HG03025 (cell line): ENCODE data around the gene ARPC3.
"Not testable (repeated sequence)": the region's sequence is repeated elsewhere in the genome, so short reads cannot be mapped to it uniquely, and the experiment has no call there.

Experiments used
- ATAC-seq: cut with Tn5 transposase; IDR thresholded peaks from one replicate; pipeline ENCODE4 v1.9.1; 2021; ENCODE audit warnings: mild to moderate bottlenecking, moderate library complexity; ENCODE audit not compliant: unreplicated experiment, low FRiP score

Gene ARPC3

DNA sequence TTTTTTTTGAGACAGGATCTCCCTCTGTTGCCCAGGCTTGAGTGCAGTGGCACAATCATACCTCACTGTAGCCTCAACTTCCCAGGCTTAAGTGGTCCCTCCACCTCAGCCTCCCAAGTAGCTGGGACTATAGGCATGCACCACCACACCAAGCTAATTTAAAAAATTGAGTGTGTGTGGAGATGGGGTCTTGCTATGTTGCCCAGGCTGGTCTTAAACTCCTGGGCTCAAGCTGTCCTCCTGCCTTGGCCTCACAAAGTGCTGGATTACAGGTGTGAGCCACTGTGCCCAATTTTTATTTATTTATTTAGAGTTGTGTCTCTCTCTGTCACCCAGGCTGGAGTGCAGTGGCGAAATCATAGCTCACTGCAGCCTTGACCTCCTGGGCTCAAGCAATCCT lies 29.5 kb downstream of the ARPC3 start:
- ATAC-seq, result not testable (repeated sequence)

DNA sequence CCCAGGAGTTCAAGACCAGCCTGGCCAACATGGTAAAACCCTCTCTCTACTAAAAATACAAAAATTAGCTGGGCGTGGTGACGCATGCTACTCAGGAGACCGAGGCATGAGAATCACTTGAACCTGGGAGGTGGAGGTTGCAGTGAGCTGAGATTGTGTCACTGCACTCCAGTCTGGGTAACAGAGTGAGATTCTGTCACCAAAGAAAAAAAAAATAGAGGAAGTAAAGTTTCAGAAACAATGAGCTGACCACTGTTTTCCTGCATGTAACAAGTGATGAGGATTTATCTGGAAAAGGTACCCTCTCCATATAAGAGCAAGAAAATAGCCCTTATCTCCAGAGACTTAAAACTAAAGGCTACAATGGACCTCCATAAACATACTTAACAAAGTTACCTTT lies 33.0 kb downstream of the ARPC3 start:
- not testable (repeated sequence) for ATAC-seq

DNA sequence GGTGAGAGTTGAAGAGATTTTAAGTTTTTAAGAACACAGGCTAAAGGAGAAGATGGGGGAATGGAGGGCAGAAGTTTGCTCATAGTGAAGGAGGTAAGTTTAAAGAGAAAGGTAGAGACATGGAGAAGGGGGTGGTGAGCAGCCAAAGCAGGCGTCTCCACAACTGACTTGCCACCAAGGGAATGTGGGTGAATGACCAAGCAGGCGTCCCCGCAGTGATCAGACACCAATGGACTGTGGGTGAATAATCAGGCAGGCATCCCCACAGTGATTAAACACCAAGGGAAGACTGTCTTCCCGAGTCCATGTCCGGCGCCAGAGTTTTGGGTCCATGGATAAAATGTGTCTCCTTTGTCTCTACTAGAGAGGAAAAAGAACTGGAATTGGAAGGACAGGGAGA lies 40.1 kb downstream of the ARPC3 start:
- ATAC-seq, result not testable (repeated sequence)

DNA sequence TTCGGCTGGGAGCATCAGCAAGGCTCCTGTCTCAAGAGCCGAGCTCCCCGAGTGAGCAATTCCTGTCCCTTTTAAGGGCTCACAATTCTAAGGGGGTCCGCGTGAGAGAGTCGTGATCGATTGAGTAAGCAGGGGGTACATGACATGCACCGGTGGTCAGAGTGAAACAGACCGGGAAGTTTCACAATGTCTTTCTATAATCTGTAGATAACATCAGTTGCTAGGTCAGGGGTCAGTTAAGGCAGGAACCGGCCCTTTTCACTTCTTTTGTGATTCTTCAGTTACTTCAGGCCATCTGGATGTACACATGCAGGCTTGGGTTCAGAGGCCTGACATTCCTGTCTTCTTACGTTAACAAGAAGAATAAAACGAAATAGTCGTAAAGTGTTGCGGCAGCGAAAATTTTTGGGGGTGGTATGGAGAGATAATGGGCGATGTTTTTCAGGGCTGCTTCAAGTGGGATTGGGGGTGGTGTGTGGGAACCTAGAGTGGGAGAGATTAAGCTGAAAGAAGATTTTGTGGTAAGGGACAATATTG lies 44.9 kb downstream of the ARPC3 start:
- ATAC-seq, result not testable (repeated sequence)

DNA sequence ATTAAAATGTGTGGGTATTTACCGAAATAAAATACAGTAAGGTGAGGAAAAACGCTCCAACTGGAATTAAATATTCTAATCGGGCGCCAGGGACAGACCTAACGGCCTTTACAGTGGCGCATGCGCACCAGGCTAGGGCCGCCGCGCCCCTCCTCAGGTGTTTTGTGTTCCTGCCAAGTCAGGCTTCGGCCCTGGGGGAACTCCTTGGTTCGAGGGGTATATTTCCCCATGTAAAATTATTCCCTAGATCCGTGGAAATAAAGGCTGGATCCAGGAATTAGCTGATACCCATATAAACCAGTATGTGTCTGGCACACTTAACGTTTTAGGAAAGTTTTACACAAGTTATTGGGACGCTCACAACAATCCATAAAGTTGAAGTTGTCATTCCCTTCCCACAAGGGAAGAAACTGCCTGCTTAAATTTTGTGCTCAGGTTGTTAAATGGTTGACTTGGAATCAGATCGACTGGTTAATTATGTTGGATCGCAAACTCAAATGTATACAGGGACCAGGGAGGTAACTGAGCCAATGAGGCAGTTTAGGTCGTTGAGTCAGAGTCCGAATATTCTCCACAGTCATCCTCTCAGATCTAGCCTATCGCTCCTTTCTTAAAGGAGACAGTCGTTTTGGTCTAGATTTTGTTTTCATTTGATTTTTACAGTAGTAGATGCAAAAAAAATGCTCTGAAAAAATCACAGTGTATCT lies 46.0 kb downstream of the ARPC3 start:
- no peak for ATAC-seq

DNA sequence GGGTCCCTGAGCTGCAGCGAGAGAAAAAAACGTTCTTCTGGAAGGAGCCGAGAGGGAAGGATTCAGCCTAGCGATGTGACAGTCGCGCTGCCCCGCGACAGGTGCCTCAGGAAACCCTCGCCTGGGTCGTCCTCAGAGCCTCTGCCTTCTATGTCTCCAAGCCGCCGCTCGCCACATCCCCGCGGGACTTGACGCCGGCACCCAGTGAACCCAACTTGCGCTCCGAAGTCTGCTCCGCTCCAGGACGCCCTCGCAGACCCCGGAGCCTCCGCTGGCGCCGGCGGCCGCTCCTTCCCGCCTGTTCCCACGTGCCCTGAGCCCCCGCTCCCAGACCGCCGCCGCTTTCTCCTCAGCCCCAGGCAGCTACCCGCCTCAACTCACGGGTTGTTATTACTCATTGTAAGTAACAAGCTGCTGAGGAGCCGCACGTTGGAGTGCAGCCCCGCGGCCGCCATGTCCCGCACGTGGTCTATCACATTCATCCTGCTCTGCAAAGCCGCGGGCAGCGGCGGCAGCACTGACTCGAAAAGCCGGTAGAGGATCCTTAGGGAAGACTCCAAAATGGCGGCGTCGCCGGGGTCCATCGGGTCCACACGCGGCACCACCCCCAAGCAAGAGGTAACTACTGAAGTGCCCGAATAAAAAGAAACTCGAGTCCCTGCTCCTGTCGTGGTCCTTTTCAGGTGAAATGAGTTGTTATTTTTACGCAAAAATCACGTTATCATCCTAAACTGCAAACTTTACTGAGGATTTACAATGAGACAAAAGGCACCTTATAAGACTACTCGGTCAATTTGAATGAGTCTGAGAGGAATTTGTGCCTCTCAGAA lies 46.8 kb downstream of the ARPC3 start, which contains the start of gene ANAPC7:
Gene ANAPC7, minus strand, starts transcription at position 563 of the 830 bp plus-strand sequence. Its CDS starts 81 bp downstream, at position 482.
- ATAC-seq, result peak; percentile 67
